Endothelial cell of umbilical vein (primary cell): ENCODE data around the gene GPR17. TPM values are rescaled to one million over a fixed set of nuclear protein-coding genes. Genes with fewer than 3 reads are reported as not detected.

ENCODE experiments used
- BruUV-seq: library from RNA; stranded (reverse); fragments of 400-500 nt; replicated peaks from 2 replicates; lab custom pipeline; 2021; lab: Mats Ljungman, UMichigan
- CTCF ChIA-PET: fragments of 300-600, 350-600 bp; sonication (Branson Sonifier 250); formaldehyde crosslinking; loops from one replicate; lab custom pipeline; 2021; ENCODE audit warnings: antibody characterized with exemption, inconsistent platforms; lab: Charles Lee
- POLR2A ChIA-PET: fragments of 300-600, 350-600 bp; sonication (Branson Sonifier 250); formaldehyde crosslinking; loops from one replicate; lab custom pipeline; 2021; ENCODE audit warnings: antibody characterized with exemption, inconsistent platforms; lab: Charles Lee
- DNase-seq: peaks from one replicate; pipeline ENCODE4 v3.0.0-alpha.2; 2011; ENCODE audit warnings: low read depth, low spot score
- FAIRE-seq: peaks from 2 replicates; lab custom pipeline; 2011; peaks lifted over from hg19 to GRCh38; lab: Jason Lieb, UNC
- H2AFZ ChIP-seq: 2 replicates; pipeline ENCODE4 v1.6.0; 2012; ENCODE audit warnings: low read depth, low read length, control low read depth, inconsistent platforms
- H3K27ac ChIP-seq: 2 replicates; pipeline ENCODE4 v1.5.1; 2011; ENCODE audit warnings: low read depth, mild to moderate bottlenecking, control low read depth, low read length, moderate library complexity; ENCODE audit not compliant: insufficient read depth
- H3K27me3 ChIP-seq, 2 experiments: 2 replicates each; pipeline versions ENCODE4 v1.6.0 to v1.6.1; 2011; ENCODE audit warnings: low read length in 2 of 2, mixed read lengths in 1 of 2; ENCODE audit not compliant: control insufficient read depth in 2 of 2, insufficient read depth in 2 of 2
- H3K36me3 ChIP-seq, 2 experiments: 2 replicates in 1 of 2; 3 replicates in 1 of 2; pipeline ENCODE4 v1.5.1; 2011; ENCODE audit warnings: low read length in 2 of 2, mild to moderate bottlenecking in 1 of 2, moderate library complexity in 1 of 2; ENCODE audit not compliant: control insufficient read depth in 2 of 2, insufficient read depth in 2 of 2; ENCODE audit errors: extremely low read depth in 1 of 2
- H3K4me1 ChIP-seq: 3 replicates; pipeline ENCODE4 v1.5.1; 2011; ENCODE audit warnings: mild to moderate bottlenecking, low read length; ENCODE audit not compliant: control insufficient read depth, insufficient read depth; ENCODE audit errors: extremely low read depth
- H3K4me2 ChIP-seq: 2 replicates; pipeline ENCODE4 v1.6.1; 2011; ENCODE audit warnings: low read length, control low read depth, mixed read lengths; ENCODE audit not compliant: insufficient read depth
- H3K4me3 ChIP-seq, 3 experiments: fragments of 200-600 bp in 1 of 3; sonication (generic), shearing (Covaris generic) in 1 of 3; replicated peaks in 1 of 3; 2 replicates each; pipeline ENCODE4 v1.5.1; 2011 to 2016; ENCODE audit warnings: control low read depth in 3 of 3, low read length in 3 of 3, mild to moderate bottlenecking in 2 of 3, inconsistent platforms in 1 of 3, low read depth in 1 of 3, moderate library complexity in 1 of 3; ENCODE audit not compliant: insufficient read depth in 1 of 3
- H3K79me2 ChIP-seq: 2 replicates; pipeline ENCODE4 v1.6.0; 2012; ENCODE audit warnings: low read length, inconsistent platforms; ENCODE audit not compliant: control insufficient read depth, insufficient read depth
- H3K9ac ChIP-seq: replicated peaks from 2 replicates; pipeline ENCODE3; 2011; ENCODE audit warnings: low read length, control low read depth; ENCODE audit not compliant: insufficient read depth; ENCODE audit errors: extremely low read depth
- H3K9me1 ChIP-seq: replicated peaks from 3 replicates; pipeline ENCODE4 v1.6.0; 2011; ENCODE audit warnings: mild to moderate bottlenecking, low read length; ENCODE audit not compliant: control insufficient read depth, insufficient read depth; ENCODE audit errors: extremely low read depth
- H3K9me3 ChIP-seq: replicated peaks from 2 replicates; pipeline ENCODE4 v1.5.1; 2012; ENCODE audit warnings: low read length, inconsistent platforms; ENCODE audit not compliant: control insufficient read depth, insufficient read depth
- H4K20me1 ChIP-seq: replicated peaks from 2 replicates; pipeline ENCODE3; 2011; ENCODE audit warnings: mild to moderate bottlenecking, low read length; ENCODE audit not compliant: control insufficient read depth, insufficient read depth; ENCODE audit errors: extremely low read depth
- EZH2 ChIP-seq: IDR thresholded peaks from 2 replicates; pipeline ENCODE4 v1.6.1; 2012; ENCODE audit warnings: borderline replicate concordance, low read depth, mild to moderate bottlenecking, moderate library complexity, low read length, inconsistent platforms; ENCODE audit not compliant: severe bottlenecking
- GATA2 ChIP-seq: IDR thresholded peaks from 2 replicates; pipeline ENCODE4 v1.7.0; 2011; ENCODE audit warnings: low read depth, mild to moderate bottlenecking, moderate library complexity, mixed read lengths, low read length; ENCODE audit not compliant: insufficient read length, insufficient read depth
- JUN ChIP-seq: IDR thresholded peaks from 2 replicates; pipeline ENCODE4 v1.6.1; 2011; ENCODE audit warnings: borderline replicate concordance, low read depth; ENCODE audit not compliant: insufficient read length, insufficient read depth
- MAX ChIP-seq: IDR thresholded peaks from 2 replicates; pipeline ENCODE4 v1.6.1; 2011; ENCODE audit not compliant: insufficient read depth, insufficient read length
- POLR2A ChIP-seq: IDR thresholded peaks from 2 replicates; pipeline ENCODE4 v1.6.1; 2012; ENCODE audit warnings: low read depth, mild to moderate bottlenecking, control low read depth, low read length
- POLR2AphosphoS5 ChIP-seq: IDR thresholded peaks from 2 replicates; pipeline ENCODE4 v1.6.1; 2012; ENCODE audit warnings: low read depth, mild to moderate bottlenecking, control low read depth, low read length, moderate library complexity; ENCODE audit not compliant: insufficient read depth
- dilution Hi-C: fragments of 300-500 bp; cut with MboI; formaldehyde crosslinking; loops from one replicate; pipeline ENCODE4 v1.15.0; 2019; ENCODE audit warnings: low sequenced_read_pairs; ENCODE audit not compliant: extremely low pct_ligation_motif_present
- intact Hi-C: fragments of 100-400 bp; cut with micrococcal nuclease; formaldehyde crosslinking; loops from one replicate; pipeline ENCODE4 v1.10.0; 2022
- polyA plus RNA-seq, 4 experiments: library from polyadenylated mRNA; depleted of rRNA in 3 of 4; stranded (reverse) in 3 of 4; unstranded in 1 of 4; fragments of >200 nt; gene quantifications; 2 replicates each; pipeline versions ENCODE4 v1.2.1 to v1.2.3, GENCODE V29; 2011 to 2012; ENCODE audit warnings: missing spikeins in 1 of 4
- total RNA-seq: library from RNA; stranded (reverse); gene quantifications from 2 replicates; pipeline ENCODE4 v1.2.3, GENCODE V29; 2021

GPR17 gene
- total and polyA plus RNA-seq, 2 donors (not counting 3 experiments of a cell fraction or from before 2014, with no cell fraction given), result 0.10 TPM; not detected in 1

- Histone ChIP-seq H3K27me3 (no peaks in the 10 kb centered on the region), H3K36me3 (no peaks in the 10 kb centered on the region), H3K9me3 (no peaks in the 10 kb centered on the region), H3K27ac (no peak overlapping the region), H3K9me1 (no peaks in the 10 kb centered on the region), H4K20me1 (no peaks in the 10 kb centered on the region), H2AFZ (no peak overlapping the region), H3K9ac (no peak overlapping the region), H3K4me3 (no peak overlapping the region), H3K4me2 (no peak overlapping the region), H3K79me2 (no peaks in the 10 kb centered on the region), H3K4me1 (no peaks in the 10 kb centered on the region)
- intact Hi-C loops (no loop called here), dilution Hi-C loops (no loop called here)
- ChIA-PET POLR2A (no interaction called here), CTCF (interaction anchor here (2.5 kb wide), 1 partner anchor 71 kb away, joined by 8 read pairs; no protein-coding TSS in a partner anchor)
- FAIRE-seq (no peak), DNase-seq (no peak)
- BruUV-seq, result no TSS peak
- no peak for TF ChIP-seq EZH2
- TF ChIP-seq GATA2, result no peak
- TF ChIP-seq JUN, result no peak
- no peak for TF ChIP-seq POLR2AphosphoS5
- TF ChIP-seq POLR2A, result no peak
- no peak for TF ChIP-seq MAX
Measured at GRCh38 chr2:127624320-127624755, 21.6 kb upstream of the GPR17 start.
